ENCODE data around the gene NIN.

- no peak for TF ChIP-seq EZH2 (IDR thresholded peaks at IDR 0.05)
- TF ChIP-seq POLR2AphosphoS5 (IDR thresholded peaks at IDR 0.05; ENCODE audit: borderline replicate concordance, low read depth, low read length), result no peak
- TF ChIP-seq FOXP2 (optimal IDR thresholded peaks at IDR 0.05; ENCODE audit: control extremely low read depth, extremely low read length, insufficient read depth), result no peak
These were observed 26.7 kb downstream of the NIN start for GRCh38 chr14:50804181-50804721.
